NCI-H2171 (cell line): Measurements from ENCODE around the gene PIGN.

Experiments used
- DNase-seq: peaks from one replicate; lab custom pipeline; 2025; lab: John Stamatoyannopoulos, UW

The PIGN gene

GRCh38 chr18:62009521-62009920 is 177.3 kb downstream of the PIGN start:
- no peak for DNase-seq

- no peak for DNase-seq
Observed at GRCh38 chr18:62001396-62001795, 185.5 kb downstream of the PIGN start.

DNA sequence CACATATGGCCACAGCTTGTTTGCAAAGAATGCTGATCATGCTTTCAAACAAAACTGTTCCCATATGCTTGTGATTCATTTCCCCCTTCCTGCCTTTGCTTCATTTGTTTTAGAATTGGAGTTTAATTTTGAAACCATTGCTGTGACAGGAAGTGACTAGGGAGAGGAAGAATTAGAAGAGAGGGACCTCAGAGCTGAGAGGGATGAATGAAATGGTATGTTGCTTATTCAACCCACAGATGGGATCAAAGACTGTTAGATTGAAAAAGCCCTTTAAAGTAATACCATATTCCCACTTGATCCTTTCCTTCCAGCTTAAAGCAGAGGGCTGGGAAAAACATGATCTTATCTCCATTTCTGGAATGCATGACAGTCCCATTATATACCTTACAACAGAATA is 187.9 kb downstream of the PIGN start:
- DNase-seq: no peak

- no peak for DNase-seq
Observed at GRCh38 chr18:61998335-61998734, 188.5 kb downstream of the PIGN start.

DNA sequence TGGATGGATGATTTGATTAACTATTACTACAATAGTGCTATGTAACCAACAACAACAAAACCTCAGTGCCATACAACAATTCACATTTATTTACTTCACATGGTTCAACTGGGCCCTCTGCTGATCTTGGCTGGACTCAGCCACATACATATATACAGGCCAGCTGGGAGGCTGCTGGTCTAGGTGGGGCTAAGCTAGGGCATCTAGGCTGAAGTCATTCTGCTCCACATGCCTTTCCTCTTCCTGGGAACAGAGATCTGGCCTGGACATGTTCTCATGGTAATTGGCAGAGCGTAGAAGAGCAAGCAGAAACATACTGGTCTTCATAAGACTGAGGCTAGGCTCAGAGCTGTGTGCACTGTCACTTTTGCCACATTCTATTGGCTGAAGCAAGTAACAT is 191.2 kb downstream of the PIGN start:
- DNase-seq: no peak

DNA sequence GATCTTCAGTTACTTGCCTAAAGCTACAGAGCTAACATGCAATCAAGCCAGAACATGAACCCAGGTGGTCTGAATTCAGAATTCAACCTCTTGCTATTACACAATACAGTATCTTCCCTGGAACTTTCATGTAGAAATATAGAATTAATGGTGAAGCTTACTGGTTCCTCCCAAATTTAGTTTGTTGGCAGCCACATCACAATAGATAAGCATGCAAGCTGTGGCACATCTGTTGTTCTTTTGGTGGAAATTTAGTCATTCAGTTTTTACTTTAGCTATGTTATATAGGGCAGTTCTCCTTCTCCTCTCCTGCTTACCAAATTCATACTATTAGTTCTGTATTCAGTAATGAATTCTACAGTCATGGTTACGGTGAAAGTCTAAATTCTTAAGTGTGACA is 193.0 kb downstream of the PIGN start:
- no peak for DNase-seq

DNA sequence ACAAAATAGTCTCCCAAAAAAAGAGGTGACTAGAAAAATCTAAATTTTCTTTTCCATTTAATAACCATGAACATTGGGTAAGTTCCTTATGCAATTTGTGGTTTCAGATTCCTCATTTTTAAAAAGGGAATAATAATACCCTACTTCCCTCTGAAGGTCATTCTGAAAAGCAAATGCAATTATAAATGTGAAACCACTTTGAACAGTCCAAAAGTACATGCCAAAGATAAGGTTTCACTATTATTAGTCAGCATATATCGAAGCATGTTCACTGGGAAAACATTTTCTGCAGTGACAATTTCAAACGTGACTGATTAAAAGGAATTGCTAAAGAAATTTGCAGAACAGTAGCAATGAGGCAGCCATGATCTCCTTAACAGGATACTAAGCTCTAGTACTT is 193.9 kb downstream of the PIGN start:
- DNase-seq: no peak

- DNase-seq: no peak
Observed at GRCh38 chr18:61992285-61992684, 194.6 kb downstream of the PIGN start.

DNA sequence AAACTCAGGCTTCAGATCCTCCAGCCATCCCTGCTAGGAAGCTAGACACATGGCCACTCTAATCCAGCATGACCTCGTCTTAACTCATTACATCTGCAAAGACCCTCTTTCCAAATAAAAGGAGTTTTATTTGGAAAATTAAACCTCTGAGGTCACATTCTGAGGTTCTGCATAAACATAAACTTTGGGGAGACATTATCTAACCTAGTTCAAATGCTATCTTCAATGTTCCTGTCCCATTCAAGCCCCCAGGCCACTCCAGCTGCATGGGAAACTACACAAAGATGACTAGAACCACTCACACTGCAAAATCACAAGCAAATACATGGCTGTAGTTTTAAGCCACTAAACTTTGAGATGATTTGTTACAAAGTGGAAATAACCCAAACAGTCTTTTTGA is 195.0 kb downstream of the PIGN start:
- no peak for DNase-seq

DNA sequence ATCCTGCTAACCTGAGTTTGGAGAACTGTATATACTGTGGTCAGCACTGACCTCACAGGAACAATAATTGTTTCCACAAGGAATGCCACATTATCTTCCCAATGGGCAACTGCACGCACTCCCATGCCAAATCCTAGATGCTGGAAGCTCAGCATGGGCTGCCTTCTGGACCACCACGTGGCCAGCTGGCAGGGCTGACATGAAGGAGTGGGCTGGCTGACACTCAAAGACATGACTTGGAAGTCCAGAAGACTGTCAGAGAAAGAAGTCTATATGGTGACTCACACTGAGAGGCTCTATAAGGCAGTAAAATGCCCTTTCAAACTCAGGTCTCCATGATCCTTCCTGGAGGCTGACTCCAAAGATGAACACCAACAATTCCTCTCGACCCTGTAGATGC is 195.7 kb downstream of the PIGN start:
- no peak for DNase-seq
